ENCODE results near the gene SELENON. TPM values are rescaled to one million over a fixed set of nuclear protein-coding genes. Genes with fewer than 3 reads are reported as not detected.

SELENON gene
- polyA plus RNA-seq, 3 donors = 1.5 to 31.5 (median 3.5) TPM

DNA sequence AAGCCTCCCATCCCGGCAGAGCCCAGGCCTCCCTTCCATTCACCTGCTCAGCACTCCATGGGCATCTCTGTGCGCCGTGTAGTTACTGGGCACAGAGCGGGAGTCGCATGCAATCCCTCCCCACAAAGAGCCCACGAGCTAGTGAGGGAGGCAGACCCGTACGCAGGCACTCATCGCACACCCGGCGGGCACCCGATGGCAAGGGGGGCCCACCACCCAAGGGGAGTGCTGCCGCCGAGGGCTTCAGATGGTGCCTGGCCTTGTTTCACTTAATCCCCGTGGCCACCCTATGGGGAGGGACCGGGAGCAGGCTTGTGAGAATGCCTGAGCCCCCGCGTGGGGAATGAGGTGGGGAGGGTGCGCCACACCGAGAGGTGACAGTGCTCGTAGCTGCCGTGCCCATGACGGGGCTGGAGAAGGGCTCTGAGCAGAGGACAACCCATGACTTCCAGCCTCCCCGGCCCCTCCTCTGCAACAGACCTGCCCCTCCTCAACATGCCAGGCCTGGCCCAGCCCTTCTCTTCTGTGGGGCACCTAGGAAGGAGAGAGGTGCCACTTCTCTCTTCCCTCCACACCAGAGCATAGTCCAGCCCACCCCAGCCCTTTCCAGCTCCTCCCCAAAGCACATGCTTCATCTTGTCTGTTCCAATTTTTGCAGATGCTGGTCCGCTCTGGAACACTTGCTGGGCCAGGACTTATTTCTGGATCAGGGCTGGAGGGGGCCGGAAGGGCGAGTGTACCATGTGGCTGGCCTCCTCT, 30.2 kb upstream of the SELENON start:
- Mint-ChIP-seq H3K4me1 (peaks cover 23% of the 10 kb centered on the region), H3K9me3 (peaks cover 0 to 2% (median 0%) of the 10 kb centered on the region in 7 donors), H3K27me3 (ENCODE audit: low read depth in 3 of 3) (peaks cover 4 to 20% (median 7%) of the 10 kb centered on the region in 3 donors), H3K27ac (no peak overlapping the region), H3K4me3 (no peak overlapping the region), H3K36me3 (peaks cover 37 to 48% of the 10 kb centered on the region in 2 donors)
- TF ChIP-seq, protein P1, sequence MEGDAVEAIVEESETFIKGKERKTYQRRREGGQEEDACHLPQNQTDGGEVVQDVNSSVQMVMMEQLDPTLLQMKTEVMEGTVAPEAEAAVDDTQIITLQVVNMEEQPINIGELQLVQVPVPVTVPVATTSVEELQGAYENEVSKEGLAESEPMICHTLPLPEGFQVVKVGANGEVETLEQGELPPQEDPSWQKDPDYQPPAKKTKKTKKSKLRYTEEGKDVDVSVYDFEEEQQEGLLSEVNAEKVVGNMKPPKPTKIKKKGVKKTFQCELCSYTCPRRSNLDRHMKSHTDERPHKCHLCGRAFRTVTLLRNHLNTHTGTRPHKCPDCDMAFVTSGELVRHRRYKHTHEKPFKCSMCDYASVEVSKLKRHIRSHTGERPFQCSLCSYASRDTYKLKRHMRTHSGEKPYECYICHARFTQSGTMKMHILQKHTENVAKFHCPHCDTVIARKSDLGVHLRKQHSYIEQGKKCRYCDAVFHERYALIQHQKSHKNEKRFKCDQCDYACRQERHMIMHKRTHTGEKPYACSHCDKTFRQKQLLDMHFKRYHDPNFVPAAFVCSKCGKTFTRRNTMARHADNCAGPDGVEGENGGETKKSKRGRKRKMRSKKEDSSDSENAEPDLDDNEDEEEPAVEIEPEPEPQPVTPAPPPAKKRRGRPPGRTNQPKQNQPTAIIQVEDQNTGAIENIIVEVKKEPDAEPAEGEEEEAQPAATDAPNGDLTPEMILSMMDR (IDR thresholded peaks at IDR 0.05) = no peak
- Histone ChIP-seq H3K9ac (ENCODE audit: insufficient read depth, low read length, poor library complexity, severe bottlenecking) (no peak overlapping the region), H2AFZ (ENCODE audit: insufficient read depth, low read depth, low read length, poor library complexity, severe bottlenecking) (no peak overlapping the region), H3K79me2 (ENCODE audit: insufficient read depth, low read length) (no peaks in the 10 kb centered on the region), H3K4me3 (replicated peaks in 1 of 3; ENCODE audit: low read depth in 2 of 3, low read length in 3 of 3) (no peak overlapping the region), H3K4me2 (replicated peaks; ENCODE audit: extremely low read depth, low read length, poor library complexity, severe bottlenecking) (no peak overlapping the region), H3K27ac (ENCODE audit: low read depth in 1 of 2, low read length in 2 of 2) (no peak overlapping the region), H3K4me1 (ENCODE audit: control insufficient read depth in 1 of 2, insufficient read depth in 2 of 2, low read length in 2 of 2) (no peaks in the 10 kb centered on the region), H3K36me3 (replicated peaks in 1 of 2; ENCODE audit: control insufficient read depth in 1 of 2, insufficient read depth in 2 of 2, low read length in 2 of 2) (peaks cover 9 to 29% of the 10 kb centered on the region in 2 donors), H3K27me3 (ENCODE audit: control insufficient read depth in 2 of 2, insufficient read depth in 2 of 2, low read length in 2 of 2) (no peaks in the 10 kb centered on the region), H3K9me3 (replicated peaks in 1 of 2; ENCODE audit: control insufficient read depth in 1 of 2, insufficient read depth in 1 of 2, low read length in 2 of 2) (no peaks in the 10 kb centered on the region), H4K20me1 (ENCODE audit: insufficient read depth, low read length) (no peaks in the 10 kb centered on the region)
- intact Hi-C loops (cut with micrococcal nuclease) = no loop called here
- DNase-seq = no peak
- 94% methylated on average over 20 of the region's 27 CpGs for whole genome bisulfite sequencing (ENCODE audit: insufficient coverage)

DNA sequence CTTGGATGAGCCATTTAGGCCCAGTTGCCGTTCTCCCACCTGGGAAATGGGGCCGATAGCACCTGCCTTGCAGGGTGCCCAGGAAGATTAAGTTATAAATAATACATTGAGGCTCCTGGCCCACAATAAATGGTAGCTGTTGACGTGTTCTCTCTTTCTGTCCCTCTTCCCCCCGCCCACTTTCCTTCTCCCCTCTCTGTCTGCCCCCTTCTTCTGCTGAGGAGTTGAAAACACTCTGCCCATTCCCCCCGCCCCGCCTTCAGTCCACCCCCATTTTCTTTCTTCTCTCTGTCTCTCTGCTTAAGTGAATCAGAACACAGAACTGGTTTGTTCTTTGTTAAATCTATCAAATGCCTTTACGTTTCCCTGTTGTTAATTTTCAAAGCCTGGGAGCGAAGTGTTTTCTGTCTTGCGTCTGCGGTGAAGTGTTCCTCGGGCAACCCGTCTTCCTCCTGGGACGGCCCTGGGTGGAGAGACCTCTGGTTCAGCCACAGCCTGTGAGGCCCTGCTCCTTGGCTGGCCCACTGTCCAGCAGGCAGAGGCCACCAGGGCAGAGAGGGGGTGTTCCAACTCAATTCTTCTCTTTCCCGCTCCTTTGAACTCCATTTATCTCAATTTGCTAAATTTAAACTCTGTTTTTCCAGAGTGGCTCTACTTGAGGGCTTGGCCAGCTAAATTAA, 29.3 kb upstream of the SELENON start:
- peaks cover 0 to 2% (median 0%) of the 10 kb centered on the region in 7 donors for H3K9me3 Mint-ChIP-seq
- peak overlapping the region in 1 of 2 donors; percentile 13 for H3K4me3 Mint-ChIP-seq
- H3K27me3 Mint-ChIP-seq (ENCODE audit: low read depth in 3 of 3) = peaks cover 3 to 25% (median 8%) of the 10 kb centered on the region in 3 donors
- Histone ChIP-seq H3K27me3 (ENCODE audit: control insufficient read depth in 2 of 2, insufficient read depth in 2 of 2, low read length in 2 of 2) (no peaks in the 10 kb centered on the region), H4K20me1 (ENCODE audit: insufficient read depth, low read length) (no peaks in the 10 kb centered on the region), H3K4me3 (replicated peaks in 1 of 3; ENCODE audit: low read depth in 2 of 3, low read length in 3 of 3) (no peak overlapping the region), H3K27ac (ENCODE audit: low read depth in 1 of 2, low read length in 2 of 2) (no peak overlapping the region), H3K9me3 (replicated peaks in 1 of 2; ENCODE audit: control insufficient read depth in 1 of 2, insufficient read depth in 1 of 2, low read length in 2 of 2) (no peaks in the 10 kb centered on the region), H3K9ac (ENCODE audit: insufficient read depth, low read length, poor library complexity, severe bottlenecking) (no peak overlapping the region), H3K4me1 (ENCODE audit: control insufficient read depth in 1 of 2, insufficient read depth in 2 of 2, low read length in 2 of 2) (no peaks in the 10 kb centered on the region), H2AFZ (ENCODE audit: insufficient read depth, low read depth, low read length, poor library complexity, severe bottlenecking) (no peak overlapping the region), H3K79me2 (ENCODE audit: insufficient read depth, low read length) (no peaks in the 10 kb centered on the region), H3K36me3 (replicated peaks in 1 of 2; ENCODE audit: control insufficient read depth in 1 of 2, insufficient read depth in 2 of 2, low read length in 2 of 2) (peaks cover 9 to 23% of the 10 kb centered on the region in 2 donors), H3K4me2 (replicated peaks; ENCODE audit: extremely low read depth, low read length, poor library complexity, severe bottlenecking) (no peak overlapping the region)
- TF ChIP-seq, protein P1 (IDR thresholded peaks at IDR 0.05) = no peak
- DNase-seq = no peak
- peak overlapping the region in 2 of 7 donors; percentile 9 to 39 for H3K27ac Mint-ChIP-seq
- WGBS (ENCODE audit: insufficient coverage) = 57% methylated on average over 9 of the region's 14 CpGs
- H3K4me1 Mint-ChIP-seq = peaks cover 26% of the 10 kb centered on the region
- intact Hi-C loops (cut with micrococcal nuclease) = no loop called here
- H3K36me3 Mint-ChIP-seq = peaks cover 34 to 47% of the 10 kb centered on the region in 2 donors
